ENCODE results near the gene STARD3NL.
A peak's percentile ranks its signal among the peaks of the same experiment; 100 is the strongest.
"Not testable (repeated sequence)": the region's sequence is repeated elsewhere in the genome, so short reads cannot be mapped to it uniquely, and the experiment has no call there.

Gene STARD3NL

DNA sequence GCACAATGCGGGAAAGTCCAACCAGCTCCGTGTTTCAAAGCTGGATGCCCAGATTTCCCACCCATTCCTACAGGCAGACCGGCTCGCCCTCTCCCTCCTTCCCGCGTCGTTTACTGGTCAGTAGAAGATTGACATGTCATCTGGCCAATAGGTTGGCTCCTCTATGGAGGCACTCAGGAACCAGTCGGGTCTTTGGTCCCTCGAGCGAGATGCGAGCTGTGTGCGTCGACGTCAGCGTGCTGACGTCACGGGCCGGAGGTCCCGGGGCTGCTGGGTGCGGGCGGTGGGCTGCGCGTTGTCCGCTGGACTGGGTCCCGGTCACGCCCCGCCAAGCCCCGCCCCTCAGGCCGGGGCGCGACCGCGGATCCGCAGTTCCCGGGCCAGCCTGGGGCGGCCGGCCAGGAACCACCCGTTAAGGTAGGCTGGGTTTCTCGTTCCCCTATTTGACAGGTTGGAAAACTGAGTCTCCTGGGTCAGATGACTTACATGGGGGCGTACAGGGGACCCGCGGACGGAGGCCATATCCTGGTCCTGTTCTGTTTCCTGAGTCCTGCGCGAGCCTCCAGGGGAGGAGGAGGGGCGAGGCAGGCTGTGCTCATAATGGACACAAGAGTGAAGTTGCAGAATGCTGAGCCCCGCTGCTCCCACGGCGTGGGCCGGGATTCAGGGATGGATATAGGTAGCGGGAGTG lies at the start of gene STARD3NL:
Gene STARD3NL, plus strand, starts transcription at position 242 of the 691 bp plus-strand sequence. CDS start 29,260 bp downstream, outside the sequence.
- FAIRE-seq: peak; percentile 93
- peak; percentile 98 for DNase-seq (ENCODE audit: insufficient read length, low spot score)

DNA sequence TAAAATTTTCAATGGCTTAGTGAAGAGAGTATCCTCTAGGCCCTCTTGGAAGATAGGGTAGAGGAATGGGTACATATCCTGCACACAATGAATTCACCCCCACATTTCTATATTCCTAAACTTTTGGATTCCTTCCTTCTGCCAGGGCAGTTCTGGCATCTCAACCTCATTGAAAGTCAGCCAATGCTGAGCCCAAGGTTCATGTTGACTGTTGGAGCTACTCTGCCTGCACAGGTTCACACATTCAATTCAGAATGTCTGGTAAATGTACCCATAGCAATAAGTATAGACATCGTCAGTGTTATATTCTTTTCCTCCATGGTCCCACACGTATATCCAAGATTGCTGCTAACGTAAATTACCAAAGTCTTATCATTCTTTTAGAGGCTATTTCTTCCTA lies 48.9 kb upstream of the STARD3NL start:
- no peak for FAIRE-seq

DNA sequence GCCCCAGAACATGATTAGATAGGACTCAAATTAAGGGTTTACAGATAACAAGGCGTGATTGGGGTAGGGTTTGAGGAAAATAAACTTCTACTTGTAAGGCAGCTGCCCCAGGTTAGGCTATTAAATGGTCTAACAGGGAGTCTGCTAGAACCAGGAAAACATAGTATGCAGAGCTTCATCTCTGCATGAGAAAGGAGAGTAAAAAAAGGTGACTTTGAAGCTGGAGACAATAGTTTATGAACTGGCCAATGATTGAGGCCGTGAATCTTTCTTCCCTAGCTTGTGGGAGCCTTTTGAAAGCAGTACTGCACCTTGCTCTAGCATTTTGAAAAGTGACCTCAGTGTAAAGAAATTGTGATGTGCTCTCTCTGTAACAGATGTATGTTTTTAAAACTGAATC lies 48.5 kb upstream of the STARD3NL start:
- FAIRE-seq (no peak), DNase-seq (ENCODE audit: insufficient read length, low spot score) (no peak)

More for the DNA sequence above, 48.9 kb upstream of the STARD3NL start:
- no peak for DNase-seq (ENCODE audit: insufficient read length, low spot score)

DNA sequence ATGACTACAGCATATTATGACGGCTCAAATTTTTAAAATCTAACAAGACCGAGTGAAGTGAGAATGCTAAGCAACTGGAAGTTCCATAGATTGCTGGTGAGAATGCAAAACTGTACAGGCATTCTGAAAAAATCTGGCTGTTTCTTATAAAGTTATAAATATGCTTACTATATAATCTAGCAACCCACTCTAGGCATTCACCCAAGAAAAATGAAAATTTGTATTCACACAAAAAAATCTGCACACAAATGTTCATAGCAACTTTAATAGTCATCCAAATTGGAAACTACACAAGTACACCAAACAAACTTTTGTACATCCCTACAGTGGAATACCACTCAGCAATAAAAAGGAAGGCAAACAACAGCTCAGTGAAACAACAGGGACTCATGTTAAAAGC lies 39.9 kb upstream of the STARD3NL start:
- DNase-seq (ENCODE audit: insufficient read length, low spot score) (no peak), FAIRE-seq (no peak)

DNA sequence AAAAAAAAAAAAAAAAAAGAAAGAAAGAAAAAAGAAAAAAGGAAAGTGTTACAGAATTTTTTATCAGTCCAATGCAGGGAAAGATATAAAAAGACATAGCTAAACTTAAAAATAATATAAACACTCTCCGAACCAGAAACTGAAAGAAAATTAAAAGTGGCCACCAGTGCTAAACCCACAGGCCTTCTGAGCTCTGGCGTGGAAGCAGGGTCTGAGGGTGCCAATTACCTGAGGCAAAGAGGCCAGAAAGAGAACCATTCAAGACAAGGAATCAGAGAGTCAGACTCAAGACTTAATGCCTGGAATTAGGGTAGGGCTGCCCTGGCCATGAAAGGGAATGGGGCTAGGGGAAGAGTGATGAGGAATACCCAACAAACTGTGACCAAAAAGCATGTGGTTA lies 36.9 kb upstream of the STARD3NL start:
- no peak for FAIRE-seq
- DNase-seq (ENCODE audit: insufficient read length, low spot score): no peak

DNA sequence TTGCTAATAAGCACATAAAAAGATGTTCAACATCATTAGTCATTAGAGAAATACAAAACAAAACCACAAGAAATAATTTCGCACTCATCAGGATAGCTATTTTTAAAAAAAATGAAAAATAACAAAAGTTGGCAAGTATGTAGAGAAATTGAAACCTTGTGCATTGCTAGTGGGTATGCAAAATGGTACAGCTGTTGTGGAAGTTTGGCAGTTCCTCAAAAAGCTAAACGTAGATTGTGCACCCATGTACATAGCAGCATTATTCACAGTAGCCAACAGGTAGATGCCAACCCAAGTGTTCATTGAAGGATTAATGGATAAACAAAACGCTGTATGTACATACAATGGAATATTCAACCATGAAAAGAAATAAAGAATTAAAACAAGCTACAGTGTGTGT lies 35.3 kb upstream of the STARD3NL start:
- DNase-seq (ENCODE audit: insufficient read length, low spot score) (no peak), FAIRE-seq (no peak)

DNA sequence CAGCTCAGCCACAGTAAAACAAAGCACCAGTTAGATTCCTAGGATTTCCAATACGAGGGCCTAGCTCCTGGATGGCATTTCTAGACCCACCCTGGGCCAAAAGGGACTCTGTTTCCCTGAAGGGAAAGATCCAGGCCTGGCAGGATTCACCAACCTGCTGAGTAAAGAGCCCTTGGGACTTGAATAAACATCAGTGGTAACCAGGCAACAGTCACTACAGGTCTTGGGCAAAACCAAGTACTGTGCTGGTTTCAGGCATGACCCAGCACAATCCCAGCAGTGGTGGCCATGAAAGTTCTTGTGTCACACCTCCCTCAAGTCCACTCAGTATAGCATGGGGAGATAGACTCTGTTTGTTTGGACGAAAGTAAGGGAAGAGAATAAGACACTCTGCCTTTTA lies 31.0 kb upstream of the STARD3NL start:
- FAIRE-seq: no peak
- no peak for DNase-seq (ENCODE audit: insufficient read length, low spot score)

- FAIRE-seq (no peak), DNase-seq (ENCODE audit: insufficient read length, low spot score) (no peak)
Measured at GRCh38 chr7:38151556-38151955, 26.5 kb upstream of the STARD3NL start.

- no peak for DNase-seq (ENCODE audit: insufficient read length, low spot score)
Measured at GRCh38 chr7:38153515-38153914, 24.5 kb upstream of the STARD3NL start.

DNA sequence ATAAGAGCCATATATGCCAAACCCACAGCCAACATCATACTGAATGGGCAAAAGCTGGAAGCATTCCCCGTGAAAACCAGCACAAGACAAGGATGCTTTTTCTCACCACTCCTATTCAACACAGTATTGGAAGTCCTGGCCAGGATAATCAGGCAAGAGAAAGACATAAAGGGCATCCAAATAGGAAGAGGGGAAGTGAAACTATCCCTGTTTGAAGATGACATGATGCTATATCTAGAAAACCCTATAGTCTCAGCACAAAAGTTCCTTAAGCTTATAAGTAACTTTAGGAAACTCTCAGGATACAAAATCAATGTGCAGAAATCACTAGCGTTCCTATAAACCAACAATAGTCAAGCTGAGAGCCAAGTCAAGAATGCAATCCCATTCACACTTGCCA lies 23.8 kb upstream of the STARD3NL start:
- no peak for FAIRE-seq
- DNase-seq (ENCODE audit: insufficient read length, low spot score): no peak

More at GRCh38 chr7:38153515-38153914, 24.5 kb upstream of the STARD3NL start:
- no peak for FAIRE-seq

- no peak for DNase-seq (ENCODE audit: insufficient read length, low spot score)
- no peak for FAIRE-seq
Measured at GRCh38 chr7:38160003-38160571, 18.0 kb upstream of the STARD3NL start.

- DNase-seq (ENCODE audit: insufficient read length, low spot score) (no peak), FAIRE-seq (no peak)
Measured at GRCh38 chr7:38162036-38162435, 16.0 kb upstream of the STARD3NL start.

GRCh38 chr7:38163671-38164070 lies 14.4 kb upstream of the STARD3NL start:
- DNase-seq (ENCODE audit: insufficient read length, low spot score): no peak
- FAIRE-seq: no peak

- FAIRE-seq: no peak
- DNase-seq (ENCODE audit: insufficient read length, low spot score): no peak
Measured at GRCh38 chr7:38168890-38169570, 9.0 kb upstream of the STARD3NL start.

DNA sequence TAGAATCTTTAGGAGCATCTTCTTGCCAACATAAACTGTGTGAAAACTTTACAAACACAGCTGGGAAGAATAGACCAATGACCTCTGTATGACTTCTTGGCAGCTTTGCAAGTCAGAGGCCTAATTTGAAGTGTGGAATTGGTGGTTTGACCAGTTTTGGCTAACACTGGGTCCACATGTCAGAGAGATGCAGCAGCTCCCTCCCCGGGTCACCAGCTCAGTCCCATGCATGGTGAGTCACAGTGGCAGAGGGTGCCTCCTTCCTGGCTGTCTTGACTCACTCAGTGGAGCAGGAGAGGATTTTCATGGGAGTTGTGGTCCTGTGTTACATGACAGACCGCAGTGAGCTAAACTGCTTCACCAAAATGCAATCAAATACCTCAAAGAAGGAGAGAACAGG lies 8.2 kb upstream of the STARD3NL start:
- DNase-seq (ENCODE audit: insufficient read length, low spot score) (no peak), FAIRE-seq (no peak)

DNA sequence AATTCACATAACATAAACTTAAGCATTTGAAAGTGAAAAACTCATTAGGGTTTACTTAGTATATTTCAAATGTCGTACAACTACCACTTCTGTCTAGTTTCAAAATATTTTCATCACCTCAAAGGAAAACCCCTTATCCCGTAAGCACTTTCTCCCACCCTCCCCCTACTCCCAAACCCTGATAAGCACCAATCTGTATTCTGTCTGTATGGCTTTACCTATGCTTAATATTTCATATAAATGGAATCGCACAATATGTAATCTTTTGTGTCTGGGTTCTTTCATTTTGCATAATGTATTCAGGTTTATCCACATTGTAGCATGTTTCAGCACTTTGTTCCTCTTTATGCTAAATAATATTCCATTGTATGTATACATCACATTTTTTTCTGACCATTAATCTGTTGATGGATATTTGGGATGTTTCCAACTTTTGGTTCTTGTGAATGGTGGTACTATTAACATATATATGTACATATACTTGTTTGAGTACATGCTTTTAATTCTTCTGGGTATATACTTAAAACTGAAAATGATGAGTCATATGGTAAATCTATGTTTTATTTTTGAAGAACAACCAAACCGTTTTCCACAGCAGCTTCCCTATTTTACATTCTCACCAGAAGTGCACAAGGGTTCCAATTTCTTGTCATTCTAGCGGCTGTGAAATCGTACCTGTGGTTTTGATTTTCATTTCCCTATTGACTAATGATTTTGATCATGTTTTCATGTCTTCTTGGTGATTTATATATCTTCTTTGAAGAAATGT lies 6.2 kb upstream of the STARD3NL start:
- no peak for FAIRE-seq
- DNase-seq (ENCODE audit: insufficient read length, low spot score): no peak

DNA sequence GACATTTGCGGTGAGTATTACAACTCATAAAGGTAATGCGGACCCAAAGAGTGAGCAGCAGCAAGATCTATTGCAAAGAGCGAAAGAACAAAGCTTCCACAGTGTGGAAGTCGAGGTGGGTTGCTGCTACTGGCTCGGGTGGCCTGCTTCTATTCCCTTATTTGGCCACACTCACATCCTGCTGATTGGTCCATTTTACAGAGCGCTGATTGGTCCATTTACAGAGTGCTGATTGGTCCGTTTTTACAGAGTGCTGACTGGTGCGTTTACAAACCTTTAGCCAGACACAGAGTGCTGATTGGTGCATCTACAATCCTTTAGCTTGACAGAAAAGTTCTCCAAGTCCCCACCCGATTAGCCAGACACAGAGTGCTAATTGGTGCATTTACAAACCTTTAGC lies 2.5 kb upstream of the STARD3NL start:
- not testable (repeated sequence) for DNase-seq (ENCODE audit: insufficient read length, low spot score); FAIRE-seq

GRCh38 chr7:38177621-38178003 lies 433 bp upstream of the STARD3NL start:
- DNase-seq (ENCODE audit: insufficient read length, low spot score): no peak
- FAIRE-seq: no peak

DNA sequence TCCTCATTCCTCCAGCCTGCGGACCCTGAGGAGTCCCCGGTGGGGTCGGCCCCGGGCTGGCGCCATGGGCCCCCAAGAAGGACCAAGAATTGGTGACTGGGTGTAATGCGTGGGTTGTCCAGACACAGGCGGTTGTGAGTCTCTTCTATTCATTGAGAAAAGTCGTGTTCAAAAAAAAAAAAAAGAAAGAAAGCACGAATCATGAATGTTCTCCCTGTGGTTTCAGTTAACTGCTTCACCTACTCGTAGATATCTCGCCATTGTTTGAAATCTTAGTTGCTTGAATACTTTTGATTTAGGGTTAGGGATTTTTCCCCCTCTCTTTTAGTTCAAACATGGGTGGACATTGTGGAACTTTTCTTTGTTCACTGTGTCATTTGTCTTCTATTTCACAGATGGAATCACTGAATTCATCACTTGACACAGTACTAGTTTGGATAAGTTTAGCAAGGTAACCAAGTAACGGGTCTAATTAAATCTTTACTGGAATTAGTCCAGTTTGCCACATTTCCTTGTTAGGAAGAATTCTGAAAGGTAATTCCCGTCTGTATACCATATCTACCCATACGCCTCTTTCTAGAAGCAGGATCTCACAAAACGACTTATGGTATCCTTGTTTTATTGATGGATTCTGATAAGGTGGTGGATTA lies 775 bp downstream of the STARD3NL start:
- DNase-seq (ENCODE audit: insufficient read length, low spot score): peak; percentile 14
- no peak for FAIRE-seq

- FAIRE-seq: no peak
- DNase-seq (ENCODE audit: insufficient read length, low spot score): no peak
Measured at GRCh38 chr7:38179776-38180226, 1.8 kb downstream of the STARD3NL start.

DNA sequence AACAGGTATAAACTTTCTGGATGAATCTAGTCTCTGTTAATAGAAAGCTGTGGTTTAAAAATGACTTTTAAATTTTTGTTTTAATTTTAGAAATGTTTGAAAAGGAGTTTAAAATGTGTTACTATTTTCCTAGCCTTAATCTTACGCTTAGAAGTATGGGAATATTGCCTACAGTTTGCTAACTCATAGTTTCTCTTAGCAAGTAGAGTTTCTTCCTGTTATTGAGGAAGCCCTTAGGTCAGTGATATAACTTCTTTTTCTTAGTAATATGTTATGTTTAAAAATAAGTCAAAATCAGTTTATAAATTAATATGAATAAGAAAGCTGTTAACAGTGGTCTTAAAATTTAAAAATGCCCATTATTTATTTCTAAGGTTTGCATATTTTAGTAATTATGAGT lies 3.1 kb downstream of the STARD3NL start:
- DNase-seq (ENCODE audit: insufficient read length, low spot score) (no peak), FAIRE-seq (no peak)
